ENCODE measurements around the gene GDPD1.
"Not testable (repeated sequence)": the region's sequence is repeated elsewhere in the genome, so short reads cannot be mapped to it uniquely, and the experiment has no call there.

Gene GDPD1

GRCh38 chr17:59287452-59287851 lies 67.1 kb downstream of the GDPD1 start:
- no peak overlapping the region for H3K4me3 Mint-ChIP-seq
- H3K27ac Mint-ChIP-seq, result no peak overlapping the region

DNA sequence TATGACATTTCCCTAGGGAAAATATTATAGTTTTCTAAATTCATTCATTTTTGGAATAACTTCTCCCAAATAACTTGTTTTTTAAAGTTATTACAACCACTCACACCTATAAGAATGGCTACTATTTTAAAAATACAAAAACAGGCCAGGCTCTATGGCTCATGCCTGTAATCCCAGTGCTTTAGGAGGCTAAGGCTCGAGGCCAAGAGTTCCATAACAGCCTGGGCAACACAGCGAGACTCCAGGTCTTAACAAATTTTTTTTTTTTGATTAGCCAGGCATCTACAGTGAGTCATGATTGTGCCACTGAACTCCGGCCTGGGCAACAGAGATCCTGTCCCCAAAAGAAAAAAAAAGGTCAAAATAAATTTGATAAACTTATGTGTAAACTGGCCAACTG lies 67.6 kb downstream of the GDPD1 start:
- no peak overlapping the region for H3K4me3 Mint-ChIP-seq
- no peaks in the 10 kb centered on the region for H3K4me1 Mint-ChIP-seq
- no peak for ATAC-seq
- no peaks in the 10 kb centered on the region for H3K36me3 Mint-ChIP-seq
- no peak overlapping the region for H3K27ac Mint-ChIP-seq
- H3K9me3 Mint-ChIP-seq, result no peaks in the 10 kb centered on the region
- no peak for DNase-seq (ENCODE audit: low spot score in 2 of 2)

More at GRCh38 chr17:59287452-59287851, 67.1 kb downstream of the GDPD1 start:
- Mint-ChIP-seq H3K36me3 (no peaks in the 10 kb centered on the region), H3K9me3 (no peaks in the 10 kb centered on the region), H3K4me1 (no peaks in the 10 kb centered on the region)
- no peak for DNase-seq (ENCODE audit: low spot score in 2 of 2)
- no peak for ATAC-seq

DNA sequence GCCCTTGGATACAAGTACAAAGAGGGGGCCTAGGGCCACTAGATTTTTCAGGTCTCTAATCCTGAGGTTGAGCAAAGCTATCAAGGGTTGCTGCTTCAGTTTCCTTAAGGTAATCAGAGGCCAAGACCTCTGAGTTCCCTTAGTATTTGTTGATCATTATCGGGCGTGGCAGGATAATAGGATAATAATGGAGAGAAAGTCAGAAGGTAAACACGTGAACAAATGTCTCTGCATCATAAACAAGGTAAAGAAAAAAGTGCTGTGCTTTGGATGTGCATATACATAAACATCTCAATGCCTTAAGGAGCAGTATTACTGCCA lies 69.6 kb downstream of the GDPD1 start:
- no peak for ATAC-seq
- H3K9me3 Mint-ChIP-seq, result no peaks in the 10 kb centered on the region
- no peak for DNase-seq (ENCODE audit: low spot score in 2 of 2)
- H3K36me3 Mint-ChIP-seq, result no peaks in the 10 kb centered on the region
- H3K27ac Mint-ChIP-seq, result no peak overlapping the region
- H3K4me3 Mint-ChIP-seq, result no peak overlapping the region
- H3K4me1 Mint-ChIP-seq, result no peaks in the 10 kb centered on the region

DNA sequence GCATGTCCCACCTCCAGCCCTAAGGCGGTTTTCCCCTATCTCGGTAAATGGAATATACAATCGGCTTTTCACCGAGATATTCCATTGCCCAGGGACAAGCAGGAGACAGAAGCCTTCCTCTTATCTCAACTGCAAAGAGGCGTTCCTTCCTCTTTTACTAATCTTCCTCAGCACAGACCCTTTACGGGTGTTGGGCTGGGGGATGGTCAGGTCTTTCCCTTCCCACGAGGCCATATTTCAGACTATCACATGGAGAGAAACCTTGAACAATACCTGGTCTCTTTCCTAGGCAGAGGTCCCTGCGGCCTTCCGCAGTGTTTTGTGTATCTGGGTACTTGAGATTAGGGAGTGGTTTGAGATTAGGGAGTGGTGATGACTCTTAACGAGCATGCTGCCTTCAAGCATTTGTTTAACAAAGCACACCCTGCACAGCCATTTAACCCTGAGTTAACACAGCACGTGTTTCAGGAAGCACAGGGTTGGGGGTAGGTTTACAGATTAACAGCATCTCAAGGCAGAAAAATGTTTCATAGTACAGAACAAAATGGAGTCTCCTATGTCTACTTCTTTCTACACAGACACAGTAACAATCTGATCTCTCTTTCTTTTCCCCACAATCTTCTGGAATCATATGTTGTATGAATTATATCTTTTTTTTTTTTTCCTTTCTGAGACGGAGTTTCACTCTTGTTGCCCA lies 70.1 kb downstream of the GDPD1 start:
- not testable (repeated sequence) for H3K9me3 Mint-ChIP-seq; ATAC-seq; H3K4me3 Mint-ChIP-seq; H3K4me1 Mint-ChIP-seq; H3K27ac Mint-ChIP-seq; H3K36me3 Mint-ChIP-seq; DNase-seq (ENCODE audit: low spot score in 2 of 2)

DNA sequence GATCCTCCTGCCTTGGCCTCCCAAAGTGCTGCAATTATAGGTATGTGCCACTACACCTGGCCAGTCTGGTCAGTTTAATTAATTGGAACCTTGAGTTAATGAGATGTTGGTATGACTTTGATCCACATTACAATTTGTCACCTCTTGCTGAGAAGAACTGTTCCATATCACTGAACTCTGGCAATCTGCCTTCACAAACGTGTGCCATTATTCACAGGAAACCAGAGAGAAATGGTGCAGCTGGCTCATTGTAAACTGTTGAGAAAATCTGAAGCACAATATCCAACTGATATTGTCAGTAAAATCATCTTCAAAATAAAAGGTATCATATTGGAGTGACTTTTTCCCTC lies 71.8 kb downstream of the GDPD1 start:
- no peak overlapping the region for H3K4me3 Mint-ChIP-seq
- H3K36me3 Mint-ChIP-seq, result no peaks in the 10 kb centered on the region
- H3K4me1 Mint-ChIP-seq, result no peaks in the 10 kb centered on the region
- H3K9me3 Mint-ChIP-seq, result no peaks in the 10 kb centered on the region
- ATAC-seq (no peak), DNase-seq (ENCODE audit: low spot score in 2 of 2) (no peak)
- H3K27ac Mint-ChIP-seq, result no peak overlapping the region

DNA sequence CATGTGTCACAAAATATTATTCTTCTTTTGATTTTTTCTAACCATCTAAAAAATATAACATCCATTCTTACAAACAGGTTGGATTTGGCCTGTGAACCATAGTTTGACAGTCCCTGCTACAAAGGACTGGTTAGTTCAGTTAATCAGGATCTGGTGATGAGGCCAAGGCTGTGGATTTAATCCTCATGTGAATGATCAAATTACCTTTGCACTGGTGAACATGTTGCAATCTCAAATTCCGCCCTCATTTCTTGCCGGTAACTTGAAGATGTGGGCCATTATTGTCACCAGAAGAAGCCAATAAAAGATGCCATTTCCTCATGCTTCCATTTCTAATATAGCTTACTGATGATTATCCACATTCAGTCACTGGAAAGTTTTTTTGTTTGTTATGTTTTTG lies 75.9 kb downstream of the GDPD1 start:
- ATAC-seq (no peak), DNase-seq (ENCODE audit: low spot score in 2 of 2) (no peak)
- Mint-ChIP-seq H3K27ac (no peak overlapping the region), H3K4me3 (no peak overlapping the region), H3K9me3 (no peaks in the 10 kb centered on the region), H3K36me3 (no peaks in the 10 kb centered on the region), H3K4me1 (no peaks in the 10 kb centered on the region)

DNA sequence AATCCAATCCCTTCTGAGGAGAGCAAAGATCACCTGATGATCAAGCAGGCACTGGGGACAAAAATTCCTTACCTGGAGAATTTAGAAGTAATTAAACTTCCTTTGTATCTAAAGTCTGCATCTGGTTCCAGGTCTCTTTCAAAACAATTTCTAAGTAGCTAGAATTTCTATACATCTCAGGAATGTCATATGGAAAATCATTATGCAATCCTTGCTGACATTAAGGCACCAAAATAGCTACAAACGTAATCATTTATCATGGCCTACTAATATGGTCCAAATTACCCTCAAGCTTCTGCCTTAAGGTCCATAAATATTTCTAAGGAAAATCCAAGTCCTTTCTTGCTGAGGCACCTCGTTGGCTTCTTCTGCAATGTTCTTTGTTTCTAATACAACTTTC lies 78.2 kb downstream of the GDPD1 start:
- H3K27ac Mint-ChIP-seq, result no peak overlapping the region
- no peak for DNase-seq (ENCODE audit: low spot score in 2 of 2)
- no peaks in the 10 kb centered on the region for H3K9me3 Mint-ChIP-seq
- H3K36me3 Mint-ChIP-seq, result no peaks in the 10 kb centered on the region
- ATAC-seq, result no peak
- no peak overlapping the region for H3K4me3 Mint-ChIP-seq
- H3K4me1 Mint-ChIP-seq, result no peaks in the 10 kb centered on the region

DNA sequence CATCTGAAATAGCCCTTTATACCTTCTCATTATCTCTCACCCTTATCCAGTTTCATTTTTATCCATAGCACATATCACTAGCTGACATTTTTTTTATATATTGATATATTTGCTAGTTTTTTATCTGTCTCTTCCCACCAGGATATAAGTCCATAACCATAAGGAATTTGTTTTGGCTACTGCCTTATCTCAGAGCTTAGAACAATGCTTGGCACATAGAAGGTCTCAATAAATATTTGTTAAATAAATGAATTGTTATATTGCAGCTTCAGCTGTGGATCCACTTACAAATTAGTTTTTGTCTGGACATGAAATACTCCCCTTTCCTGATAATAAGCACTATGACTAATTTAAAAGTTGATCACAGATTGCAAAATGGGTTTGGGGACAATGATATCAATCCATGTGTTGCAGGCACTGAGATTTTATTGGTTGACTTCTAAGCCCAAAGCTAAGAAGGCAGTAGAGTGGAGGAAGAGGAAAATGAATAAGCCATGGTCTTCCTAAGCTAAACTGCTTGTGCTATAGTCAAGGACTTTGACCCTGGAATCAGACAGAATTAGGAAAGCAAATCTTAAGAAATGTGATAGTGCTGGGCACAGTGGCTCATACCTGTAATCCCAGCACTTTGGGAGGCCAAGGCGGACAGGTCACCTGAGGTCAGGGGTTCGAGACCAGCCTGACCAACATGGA lies 79.2 kb downstream of the GDPD1 start:
- Mint-ChIP-seq H3K4me1 (no peaks in the 10 kb centered on the region), H3K9me3 (no peaks in the 10 kb centered on the region), H3K27ac (no peak overlapping the region), H3K4me3 (no peak overlapping the region), H3K36me3 (no peaks in the 10 kb centered on the region)
- DNase-seq (ENCODE audit: low spot score in 2 of 2), result no peak
- ATAC-seq, result no peak

DNA sequence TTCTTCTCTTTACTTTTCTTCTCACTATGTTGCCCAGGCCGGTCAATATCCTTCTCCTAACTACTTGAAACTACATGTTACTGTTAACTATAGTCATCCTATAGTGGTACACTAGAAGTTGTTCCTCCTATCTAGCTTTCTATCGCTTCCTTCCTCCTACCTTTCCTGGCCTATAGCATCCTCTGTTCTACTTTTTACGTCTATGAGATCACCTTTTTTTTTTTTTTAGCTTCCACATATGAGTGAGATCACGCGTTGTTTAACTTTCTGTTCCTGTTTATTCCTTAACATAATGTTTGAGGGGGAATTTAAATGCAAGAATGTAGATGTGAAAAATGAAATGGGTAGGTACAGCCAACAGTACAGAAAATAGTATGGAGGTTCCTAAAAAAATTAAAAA lies 80.6 kb downstream of the GDPD1 start:
- Mint-ChIP-seq H3K4me3 (no peak overlapping the region), H3K9me3 (no peaks in the 10 kb centered on the region), H3K36me3 (no peaks in the 10 kb centered on the region), H3K27ac (no peak overlapping the region), H3K4me1 (no peaks in the 10 kb centered on the region)
- DNase-seq (ENCODE audit: low spot score in 2 of 2) (no peak), ATAC-seq (no peak)

DNA sequence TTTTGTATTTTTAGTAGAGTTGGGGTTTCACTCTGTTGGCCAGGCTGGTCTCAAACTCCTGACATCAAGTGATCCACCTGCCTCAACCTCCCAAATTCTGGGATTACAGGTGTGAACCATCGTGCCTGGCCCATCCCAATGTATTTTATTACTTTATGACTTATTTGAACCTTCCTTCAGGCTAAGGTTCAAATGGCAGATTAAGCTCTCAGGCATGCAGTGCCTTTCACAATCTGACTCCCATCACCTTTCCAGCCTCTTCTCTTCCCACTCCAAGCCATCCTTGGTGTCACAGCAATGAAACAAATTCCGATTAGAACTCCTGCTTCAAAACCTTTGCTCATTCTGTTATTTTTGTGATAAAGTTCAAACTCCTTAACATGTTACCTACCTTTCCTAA lies 84.5 kb downstream of the GDPD1 start:
- no peak overlapping the region for H3K4me3 Mint-ChIP-seq
- H3K27ac Mint-ChIP-seq, result no peak overlapping the region
- ATAC-seq (no peak), DNase-seq (ENCODE audit: low spot score in 2 of 2) (no peak)
- no peaks in the 10 kb centered on the region for H3K4me1 Mint-ChIP-seq
- no peaks in the 10 kb centered on the region for H3K36me3 Mint-ChIP-seq
- H3K9me3 Mint-ChIP-seq, result no peaks in the 10 kb centered on the region

DNA sequence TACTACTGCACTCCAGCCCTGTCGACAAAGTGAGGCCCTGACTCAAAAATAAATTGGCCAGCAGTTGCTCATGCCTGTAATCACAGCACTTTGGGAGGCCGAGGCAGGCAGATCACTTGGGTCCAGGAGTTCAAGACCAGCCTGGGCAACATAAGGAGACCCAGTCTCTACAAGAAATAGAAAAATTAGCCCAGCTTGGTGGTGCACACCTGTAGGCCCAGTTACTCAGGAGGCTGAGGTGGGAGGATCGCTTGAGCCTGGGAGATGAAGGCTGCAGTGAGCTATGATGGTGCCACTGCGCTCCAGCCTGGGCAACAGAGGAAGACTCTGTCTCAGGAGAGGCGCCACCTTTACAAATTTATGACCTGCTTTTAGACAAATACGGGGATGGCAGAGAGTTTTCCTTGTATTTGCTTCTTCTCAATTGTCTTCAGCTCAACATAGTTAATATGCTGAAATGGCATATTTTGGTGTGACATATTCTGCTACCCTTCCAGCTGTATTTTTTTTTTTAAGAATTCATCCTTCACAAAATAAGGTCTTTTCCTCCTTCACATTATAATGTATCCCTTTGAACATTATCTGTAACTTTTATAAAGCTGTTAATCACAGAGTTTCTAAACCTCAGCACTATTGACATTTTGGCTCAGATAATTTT lies 90.1 kb downstream of the GDPD1 start:
- Mint-ChIP-seq H3K9me3 (no peaks in the 10 kb centered on the region), H3K4me1 (peaks cover 8% of the 10 kb centered on the region), H3K4me3 (no peak overlapping the region), H3K36me3 (no peaks in the 10 kb centered on the region), H3K27ac (no peak overlapping the region)
- DNase-seq (ENCODE audit: low spot score in 2 of 2), result no peak
- ATAC-seq, result no peak

DNA sequence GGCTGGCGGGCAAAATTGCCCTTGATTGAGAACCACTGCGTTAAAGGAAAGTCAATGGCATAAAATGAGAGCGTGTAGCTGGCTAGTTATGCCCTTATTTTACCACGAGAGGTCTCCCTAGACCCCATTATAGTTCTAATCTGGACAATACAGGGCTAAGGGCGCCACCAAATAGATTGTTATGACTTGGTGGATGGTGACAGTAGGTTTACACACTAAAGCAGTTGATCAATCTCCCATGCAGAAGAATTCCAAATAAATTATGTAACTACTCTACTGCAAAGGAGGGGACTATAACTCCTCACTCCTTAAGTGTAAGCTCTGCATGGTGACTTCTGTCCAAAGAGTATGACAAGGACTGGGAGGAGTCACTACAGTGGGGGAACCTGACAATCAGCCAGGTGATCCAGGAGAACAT lies 90.7 kb downstream of the GDPD1 start:
- Mint-ChIP-seq H3K36me3 (no peaks in the 10 kb centered on the region), H3K9me3 (no peaks in the 10 kb centered on the region), H3K4me1 (peaks cover 8% of the 10 kb centered on the region), H3K4me3 (no peak overlapping the region), H3K27ac (no peak overlapping the region)
- ATAC-seq (peak; percentile 96), DNase-seq (ENCODE audit: low spot score in 2 of 2) (peak; percentile 17 to 63)

DNA sequence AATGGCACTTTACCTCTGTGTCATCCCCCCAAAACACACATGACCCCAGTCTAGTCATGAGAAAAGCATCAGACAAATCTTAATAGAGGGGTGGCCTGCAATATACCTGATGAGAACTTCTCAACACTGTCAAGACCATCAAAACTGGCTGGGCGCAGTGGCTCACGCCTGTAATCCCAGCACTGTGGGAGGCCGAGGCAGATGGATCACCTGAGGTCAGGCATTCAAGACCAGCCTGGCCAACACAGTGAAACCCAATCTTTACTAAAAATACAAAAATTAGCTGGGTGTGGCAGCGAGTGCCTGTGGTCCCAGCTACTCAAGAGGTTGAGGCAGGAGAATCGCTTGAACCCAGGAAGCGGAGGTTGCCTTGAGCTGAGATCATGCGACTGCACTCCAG lies 91.2 kb downstream of the GDPD1 start:
- DNase-seq (ENCODE audit: low spot score in 2 of 2); H3K36me3 Mint-ChIP-seq; H3K4me3 Mint-ChIP-seq; H3K27ac Mint-ChIP-seq; H3K9me3 Mint-ChIP-seq; H3K4me1 Mint-ChIP-seq; ATAC-seq: not testable (repeated sequence)

GRCh38 chr17:59315866-59316265 lies 95.6 kb downstream of the GDPD1 start:
- Mint-ChIP-seq H3K36me3 (no peaks in the 10 kb centered on the region), H3K27ac (no peak overlapping the region), H3K4me1 (peaks cover 5% of the 10 kb centered on the region), H3K9me3 (no peaks in the 10 kb centered on the region), H3K4me3 (no peak overlapping the region)
- ATAC-seq (no peak), DNase-seq (ENCODE audit: low spot score in 2 of 2) (no peak)

All from stimulated activated effector memory CD8-positive, alpha-beta T cell treated with anti-CD3 and anti-CD28 coated beads, Interleukin-12 subunit alpha, Interleukin-12 subunit beta, amount 100 ng/mL, for 72 hours (primary cell).